ENCODE data around the gene PKNOX2.

DNA sequence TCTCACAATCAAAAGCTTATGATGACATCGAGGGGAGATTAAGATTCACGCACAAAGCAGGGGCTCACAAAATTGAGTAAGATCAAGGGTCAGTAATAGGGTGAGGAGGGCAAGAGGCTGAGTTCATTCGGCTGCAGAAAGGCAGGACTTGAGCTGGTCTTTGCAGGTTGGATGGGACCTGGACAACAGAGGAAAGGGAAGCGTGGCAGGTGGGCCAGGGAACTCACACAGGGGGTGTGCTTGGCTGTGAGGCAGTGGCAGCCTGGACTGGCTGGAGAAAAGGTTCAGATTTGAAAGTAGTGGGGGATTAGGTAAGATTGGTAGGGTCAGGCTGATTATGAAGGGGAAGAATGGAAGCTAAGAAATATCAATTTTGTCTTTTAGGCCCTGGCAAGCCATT, 161.6 kb downstream of the PKNOX2 start:
- TF ChIP-seq POLR2A (IDR thresholded peaks at IDR 0.05; ENCODE audit: control extremely low read depth in 1 of 2, low read depth in 2 of 2, low read length in 2 of 2) (no peak), ASH2L (IDR thresholded peaks at IDR 0.05; ENCODE audit: low read length) (no peak), TCF12 (IDR thresholded peaks at IDR 0.05; ENCODE audit: low read depth, low read length) (no peak), EZH2 (IDR thresholded peaks at IDR 0.05; ENCODE audit: low read depth, low read length, severe bottlenecking) (no peak), RXRA (IDR thresholded peaks at IDR 0.05; ENCODE audit: insufficient read depth, low read depth, low read length) (no peak), ZNF274 (IDR thresholded peaks at IDR 0.05; ENCODE audit: borderline replicate concordance, extremely low read depth, low read length) (no peak), POLR2AphosphoS5 (IDR thresholded peaks at IDR 0.05; ENCODE audit: low read depth, low read length) (no peak), MAFK (IDR thresholded peaks at IDR 0.05; ENCODE audit: low read depth, low read length) (no peak), CHD2 (IDR thresholded peaks at IDR 0.05; ENCODE audit: low read length) (no peak)
- TF ChIP-seq, protein P1, sequence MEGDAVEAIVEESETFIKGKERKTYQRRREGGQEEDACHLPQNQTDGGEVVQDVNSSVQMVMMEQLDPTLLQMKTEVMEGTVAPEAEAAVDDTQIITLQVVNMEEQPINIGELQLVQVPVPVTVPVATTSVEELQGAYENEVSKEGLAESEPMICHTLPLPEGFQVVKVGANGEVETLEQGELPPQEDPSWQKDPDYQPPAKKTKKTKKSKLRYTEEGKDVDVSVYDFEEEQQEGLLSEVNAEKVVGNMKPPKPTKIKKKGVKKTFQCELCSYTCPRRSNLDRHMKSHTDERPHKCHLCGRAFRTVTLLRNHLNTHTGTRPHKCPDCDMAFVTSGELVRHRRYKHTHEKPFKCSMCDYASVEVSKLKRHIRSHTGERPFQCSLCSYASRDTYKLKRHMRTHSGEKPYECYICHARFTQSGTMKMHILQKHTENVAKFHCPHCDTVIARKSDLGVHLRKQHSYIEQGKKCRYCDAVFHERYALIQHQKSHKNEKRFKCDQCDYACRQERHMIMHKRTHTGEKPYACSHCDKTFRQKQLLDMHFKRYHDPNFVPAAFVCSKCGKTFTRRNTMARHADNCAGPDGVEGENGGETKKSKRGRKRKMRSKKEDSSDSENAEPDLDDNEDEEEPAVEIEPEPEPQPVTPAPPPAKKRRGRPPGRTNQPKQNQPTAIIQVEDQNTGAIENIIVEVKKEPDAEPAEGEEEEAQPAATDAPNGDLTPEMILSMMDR (IDR thresholded peaks at IDR 0.05; ENCODE audit: control extremely low read depth in 1 of 3, insufficient read depth in 1 of 3, low read depth in 1 of 3, low read length in 3 of 3): no peak
- TF ChIP-seq, protein P2, sequence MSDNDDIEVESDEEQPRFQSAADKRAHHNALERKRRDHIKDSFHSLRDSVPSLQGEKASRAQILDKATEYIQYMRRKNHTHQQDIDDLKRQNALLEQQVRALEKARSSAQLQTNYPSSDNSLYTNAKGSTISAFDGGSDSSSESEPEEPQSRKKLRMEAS (IDR thresholded peaks at IDR 0.05): no peak
- TF ChIP-seq, protein P3, sequence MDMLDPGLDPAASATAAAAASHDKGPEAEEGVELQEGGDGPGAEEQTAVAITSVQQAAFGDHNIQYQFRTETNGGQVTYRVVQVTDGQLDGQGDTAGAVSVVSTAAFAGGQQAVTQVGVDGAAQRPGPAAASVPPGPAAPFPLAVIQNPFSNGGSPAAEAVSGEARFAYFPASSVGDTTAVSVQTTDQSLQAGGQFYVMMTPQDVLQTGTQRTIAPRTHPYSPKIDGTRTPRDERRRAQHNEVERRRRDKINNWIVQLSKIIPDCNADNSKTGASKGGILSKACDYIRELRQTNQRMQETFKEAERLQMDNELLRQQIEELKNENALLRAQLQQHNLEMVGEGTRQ (IDR thresholded peaks at IDR 0.05; ENCODE audit: low read length): no peak
- TF ChIP-seq, protein P4, sequence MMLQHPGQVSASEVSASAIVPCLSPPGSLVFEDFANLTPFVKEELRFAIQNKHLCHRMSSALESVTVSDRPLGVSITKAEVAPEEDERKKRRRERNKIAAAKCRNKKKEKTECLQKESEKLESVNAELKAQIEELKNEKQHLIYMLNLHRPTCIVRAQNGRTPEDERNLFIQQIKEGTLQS (IDR thresholded peaks at IDR 0.05; ENCODE audit: insufficient read depth, low read depth, low read length): no peak

All from H1 (cell line).